ENCODE measurements around the gene UBLCP1. TPM values are rescaled to one million over a fixed set of nuclear protein-coding genes. Genes with fewer than 3 reads are reported as not detected.
"Not testable (repeated sequence)": the region's sequence is repeated elsewhere in the genome, so short reads cannot be mapped to it uniquely, and the experiment has no call there.

Gene UBLCP1
- total RNA-seq, 1 experiment from 2014 or later = 44.0 TPM

DNA sequence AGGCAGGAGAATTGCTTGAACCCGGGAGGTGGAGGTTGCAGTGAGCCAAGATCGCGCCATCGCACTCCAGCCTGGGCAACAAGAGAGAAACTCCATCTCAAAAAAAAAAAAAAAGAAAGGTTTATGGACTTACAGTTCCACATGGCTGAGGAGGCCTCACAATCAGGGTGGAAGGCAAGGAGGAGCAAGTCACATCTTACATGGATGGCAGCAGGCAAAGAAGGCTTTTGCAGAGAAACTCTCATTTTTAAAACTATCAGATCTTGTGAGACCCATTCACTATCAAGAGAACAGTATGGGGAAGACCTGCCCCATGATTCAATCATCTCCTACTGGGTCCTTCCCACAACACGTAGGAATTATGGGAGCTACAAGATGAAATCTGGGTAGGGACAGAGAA, 34.2 kb downstream of the UBLCP1 start:
- in situ Hi-C loops (cut with HindIII; ENCODE audit: low pct_unique_long_range_greater_than_20kb, low sequenced_read_pairs) = not testable (repeated sequence)

DNA sequence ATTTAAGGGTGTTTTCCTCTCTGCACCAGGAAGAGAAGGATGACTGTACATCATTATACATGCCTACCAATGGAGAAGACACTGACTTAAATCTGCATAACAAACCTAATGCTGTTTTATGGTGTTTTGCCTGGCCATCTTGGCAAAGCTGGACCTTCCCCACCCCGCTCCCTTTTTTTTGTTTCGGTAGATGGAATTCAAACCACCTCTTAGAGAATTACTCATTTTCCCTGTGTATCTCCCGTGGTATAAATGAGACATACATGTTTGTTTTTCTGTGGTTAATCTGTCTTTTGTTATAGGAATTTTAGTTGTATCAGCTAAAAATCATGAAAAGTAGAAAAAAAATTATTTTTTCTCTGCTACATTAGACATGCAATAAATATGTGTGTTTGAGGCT, 38.4 kb downstream of the UBLCP1 start:
- DNase-seq (ENCODE audit: low read depth, low spot score) = no peak
- in situ Hi-C loops (cut with HindIII; ENCODE audit: low pct_unique_long_range_greater_than_20kb, low sequenced_read_pairs) = no loop called here

More for the DNA sequence above, 34.2 kb downstream of the UBLCP1 start:
- DNase-seq (ENCODE audit: low read depth, low spot score) = not testable (repeated sequence)

DNA sequence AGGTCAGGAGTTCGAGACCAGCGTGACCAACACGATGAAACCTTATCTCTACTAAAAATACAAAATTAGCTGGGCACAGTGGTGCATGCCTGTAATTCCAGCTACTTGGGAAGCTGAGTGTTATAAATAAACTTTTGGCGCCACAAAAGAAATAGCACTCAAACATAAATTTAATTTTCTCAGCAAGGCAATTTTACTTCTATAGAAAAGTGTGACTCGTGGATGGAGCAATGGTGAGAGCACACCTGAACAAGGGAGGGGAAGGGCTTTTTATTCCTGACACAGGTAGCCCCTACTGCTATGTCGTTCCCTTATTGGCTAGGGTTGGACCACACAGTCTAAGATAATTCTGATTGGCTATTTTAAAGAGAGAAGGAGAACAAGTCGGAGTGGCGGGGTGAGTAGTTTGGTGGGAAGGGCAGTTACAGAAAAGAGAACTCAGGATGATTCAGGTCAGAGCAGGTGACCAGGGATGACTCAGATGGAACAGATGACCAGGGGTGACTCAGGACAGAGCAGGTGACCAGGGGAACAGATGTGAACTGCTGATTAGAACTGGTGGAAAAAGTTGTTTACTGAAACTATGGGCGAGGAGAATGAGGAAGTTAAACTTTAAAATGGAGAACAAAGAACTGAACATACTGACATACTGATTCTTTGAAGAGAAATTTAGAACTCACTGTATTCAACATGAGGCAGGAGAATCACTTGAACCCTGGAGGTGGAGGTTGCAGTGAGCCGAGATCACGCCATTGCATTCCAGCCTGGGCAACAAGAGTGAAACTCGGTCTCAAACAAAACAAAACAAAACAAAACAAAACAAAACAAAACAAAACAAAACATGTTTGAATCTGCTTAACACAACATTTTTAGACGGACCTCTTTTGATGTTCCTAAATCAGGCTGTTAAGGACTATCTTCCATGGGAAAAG, 39.1 kb downstream of the UBLCP1 start:
- in situ Hi-C loops (cut with HindIII; ENCODE audit: low pct_unique_long_range_greater_than_20kb, low sequenced_read_pairs); DNase-seq (ENCODE audit: low read depth, low spot score): not testable (repeated sequence)

DNA sequence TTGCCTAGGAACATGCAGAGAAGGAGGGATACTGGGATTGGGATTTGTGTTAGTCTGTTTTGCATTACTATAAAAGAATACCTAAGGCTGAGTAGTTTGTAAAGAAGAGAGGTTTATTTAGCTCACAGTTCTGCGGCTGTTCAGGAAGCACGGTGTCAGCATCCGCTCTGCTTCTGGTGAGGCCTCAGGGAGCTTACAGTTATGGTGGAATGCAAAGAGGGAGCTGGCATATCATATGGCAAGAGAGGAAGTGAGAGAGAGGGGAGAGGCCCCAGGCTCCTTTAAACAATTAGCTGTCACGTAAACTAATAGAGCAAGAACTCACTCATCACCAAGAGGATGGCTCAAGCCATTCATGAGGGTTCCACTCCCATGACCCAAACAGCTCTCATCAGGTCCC, 40.2 kb downstream of the UBLCP1 start:
- in situ Hi-C loops (cut with HindIII; ENCODE audit: low pct_unique_long_range_greater_than_20kb, low sequenced_read_pairs) = no loop called here
- no peak for DNase-seq (ENCODE audit: low read depth, low spot score)

DNA sequence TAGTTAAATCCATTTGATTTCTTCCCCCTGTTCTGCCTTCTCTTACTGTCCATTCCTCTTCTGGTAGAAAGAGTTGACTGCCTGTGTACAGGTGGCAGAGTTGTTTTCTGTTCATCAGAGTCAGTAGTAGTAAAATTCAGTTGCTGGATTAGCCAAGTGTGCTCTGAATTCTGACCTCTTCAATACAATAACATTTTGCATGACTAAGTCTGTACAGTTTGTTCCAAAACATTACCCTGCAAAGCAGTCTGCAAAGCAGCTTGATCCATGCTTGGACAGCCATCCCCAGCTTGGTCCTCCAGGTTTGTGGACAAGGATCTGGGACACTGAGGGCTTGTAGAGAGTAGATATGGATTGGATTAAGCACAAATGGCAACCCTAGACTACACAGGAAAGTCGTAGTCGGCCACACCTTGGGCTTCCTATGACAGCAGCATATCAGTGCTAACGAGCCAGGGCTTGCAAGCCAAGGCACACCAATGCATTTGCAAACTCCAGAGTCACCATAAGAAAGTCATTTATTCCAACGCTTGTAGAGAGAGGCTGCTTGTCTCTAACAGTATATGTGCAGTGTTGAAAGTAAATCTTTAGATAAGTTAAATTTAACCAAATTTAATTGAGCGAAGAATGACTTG, 42.0 kb downstream of the UBLCP1 start:
- in situ Hi-C loops (cut with HindIII; ENCODE audit: low pct_unique_long_range_greater_than_20kb, low sequenced_read_pairs) = no loop called here
- no peak for DNase-seq (ENCODE audit: low read depth, low spot score)

DNA sequence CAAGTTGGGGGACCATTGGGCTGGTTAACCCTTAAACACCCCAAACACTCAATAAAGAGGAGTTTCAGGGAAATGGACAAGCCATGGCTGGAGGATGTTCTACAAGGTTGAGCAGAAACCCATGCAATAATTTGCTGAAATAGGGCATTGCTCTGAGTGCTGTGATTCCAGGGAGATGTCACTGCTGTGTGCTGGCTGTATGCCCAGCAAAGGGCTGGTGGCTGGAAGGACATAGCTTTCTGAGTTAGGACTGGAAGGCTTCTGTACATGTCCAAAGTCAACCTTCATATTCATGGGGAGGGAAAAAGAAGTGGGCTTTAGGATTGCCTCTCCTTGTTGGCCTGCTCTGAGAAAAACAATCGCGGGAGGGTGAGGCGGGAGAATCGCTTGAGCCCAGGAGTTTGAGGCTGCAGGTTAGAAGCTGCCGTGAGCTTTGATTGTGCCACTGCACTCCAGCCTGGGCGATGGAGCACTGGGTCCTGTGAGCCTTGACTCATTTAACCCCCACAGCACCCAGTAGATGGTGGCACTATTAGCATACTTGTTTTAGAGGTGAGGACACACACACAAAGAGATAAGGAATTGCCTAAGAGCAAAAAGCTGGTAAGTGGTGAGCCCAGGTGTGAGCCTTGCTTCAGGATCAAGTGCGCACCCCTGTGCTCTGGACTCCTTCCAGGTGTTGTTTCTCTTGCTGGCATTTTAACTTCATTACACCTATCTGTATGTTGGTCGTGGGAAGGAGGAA, 46.8 kb downstream of the UBLCP1 start:
- in situ Hi-C loops (cut with HindIII; ENCODE audit: low pct_unique_long_range_greater_than_20kb, low sequenced_read_pairs) = no loop called here
- no peak for DNase-seq (ENCODE audit: low read depth, low spot score)

DNA sequence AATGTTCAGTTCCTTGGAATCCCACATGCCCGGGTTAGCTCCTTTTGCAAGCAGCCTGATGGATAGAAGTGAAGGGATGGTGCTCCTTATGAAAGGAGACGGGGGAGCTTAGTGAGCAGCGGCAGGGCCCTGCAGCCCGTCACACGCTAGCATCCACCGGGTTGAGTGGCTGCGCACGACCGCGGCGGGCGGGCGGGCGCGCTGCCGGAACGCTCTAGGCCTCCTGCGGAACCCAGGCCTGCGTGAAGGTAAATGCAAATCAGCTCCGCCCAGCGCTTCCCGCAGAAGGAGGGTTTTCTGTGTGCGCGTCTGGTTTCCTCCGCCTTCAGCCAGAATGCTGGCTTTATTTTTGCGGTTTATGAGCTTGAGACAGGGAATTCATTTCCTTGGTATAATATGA, 47.4 kb downstream of the UBLCP1 start:
- in situ Hi-C loops (cut with HindIII; ENCODE audit: low pct_unique_long_range_greater_than_20kb, low sequenced_read_pairs) = no loop called here
- no peak for DNase-seq (ENCODE audit: low read depth, low spot score)

DNA sequence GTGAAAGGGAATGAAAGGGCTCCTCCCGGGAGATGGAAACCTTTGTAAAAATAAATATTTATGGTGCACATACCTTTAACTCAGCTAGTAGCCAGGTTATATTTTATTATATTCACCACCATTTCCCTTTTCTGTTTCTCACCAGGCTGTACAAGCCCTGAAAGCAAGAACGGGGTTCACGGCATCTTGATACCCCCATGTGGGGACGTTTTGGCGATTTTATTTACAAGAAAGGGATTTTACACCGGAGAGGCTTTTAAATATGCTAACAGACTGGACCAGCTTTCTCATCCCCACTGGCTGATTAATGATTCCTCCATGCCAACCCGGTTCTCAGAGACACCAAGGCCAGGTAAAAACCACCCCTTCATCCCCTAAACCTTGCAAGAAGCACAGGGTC, 48.0 kb downstream of the UBLCP1 start:
- in situ Hi-C loops (cut with HindIII; ENCODE audit: low pct_unique_long_range_greater_than_20kb, low sequenced_read_pairs) = no loop called here
- no peak for DNase-seq (ENCODE audit: low read depth, low spot score)

DNA sequence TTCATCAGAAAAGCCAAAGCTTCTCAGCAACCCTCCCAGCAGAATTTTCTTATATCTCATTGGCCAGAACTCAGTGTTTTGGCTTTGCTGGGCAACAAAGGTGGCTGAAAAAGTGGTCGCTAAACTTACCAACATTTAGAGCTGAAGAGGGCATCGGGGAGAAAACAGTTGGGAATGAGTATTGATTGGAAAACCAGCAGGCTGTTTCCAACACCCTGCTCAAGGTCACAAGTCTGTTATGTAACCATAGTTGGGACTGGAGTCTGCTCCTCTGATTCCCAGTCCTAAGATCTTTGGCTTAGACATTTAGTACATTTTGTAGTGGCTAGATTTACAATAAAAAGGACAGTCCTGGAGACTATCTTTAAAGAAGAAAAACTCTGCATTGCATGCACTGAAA, 50.1 kb downstream of the UBLCP1 start:
- in situ Hi-C loops (cut with HindIII; ENCODE audit: low pct_unique_long_range_greater_than_20kb, low sequenced_read_pairs) = no loop called here
- DNase-seq (ENCODE audit: low read depth, low spot score) = no peak

DNA sequence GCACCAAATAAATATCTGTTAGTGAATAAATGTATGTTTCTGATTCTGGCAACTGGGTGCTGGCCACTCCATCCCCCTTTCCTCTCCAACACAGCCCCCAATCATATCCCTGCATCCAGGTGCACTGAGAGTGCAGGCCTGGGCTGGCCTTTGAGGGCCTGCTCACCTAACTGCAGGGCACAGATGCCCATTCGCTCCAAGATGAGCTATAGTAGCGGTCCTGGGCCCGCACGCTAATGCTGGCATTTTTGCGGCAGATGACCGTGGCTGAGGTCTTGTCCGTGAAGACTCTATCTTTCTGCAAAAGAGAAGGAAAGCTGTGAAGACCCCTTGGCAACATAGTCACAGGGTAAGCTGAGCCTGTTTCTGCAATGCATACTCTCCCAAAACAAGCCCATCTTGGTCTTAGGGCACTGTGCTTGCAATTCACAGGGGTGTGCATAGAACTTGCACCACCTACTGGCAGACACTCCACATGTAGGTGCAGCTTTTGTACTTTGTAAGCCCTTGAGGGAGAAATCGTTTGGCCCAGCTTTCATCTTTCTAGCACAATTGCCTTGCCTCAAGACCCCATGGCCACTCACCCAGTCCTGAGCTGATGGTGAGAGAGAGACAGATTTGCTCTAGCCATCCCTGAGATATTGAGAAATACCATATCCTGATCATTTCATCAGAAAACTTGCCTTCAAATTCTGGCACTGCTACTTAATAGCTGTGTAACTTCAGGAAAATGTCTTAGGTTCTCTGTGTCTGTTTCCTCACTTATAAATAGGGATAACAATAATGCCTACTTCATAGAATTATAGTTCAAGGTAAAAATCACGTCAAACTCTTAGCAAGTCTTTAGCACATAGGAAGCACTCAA, 53.7 kb downstream of the UBLCP1 start:
- peak; percentile 70 for DNase-seq (ENCODE audit: low read depth, low spot score)
- in situ Hi-C loops (cut with HindIII; ENCODE audit: low pct_unique_long_range_greater_than_20kb, low sequenced_read_pairs) = no loop called here

DNA sequence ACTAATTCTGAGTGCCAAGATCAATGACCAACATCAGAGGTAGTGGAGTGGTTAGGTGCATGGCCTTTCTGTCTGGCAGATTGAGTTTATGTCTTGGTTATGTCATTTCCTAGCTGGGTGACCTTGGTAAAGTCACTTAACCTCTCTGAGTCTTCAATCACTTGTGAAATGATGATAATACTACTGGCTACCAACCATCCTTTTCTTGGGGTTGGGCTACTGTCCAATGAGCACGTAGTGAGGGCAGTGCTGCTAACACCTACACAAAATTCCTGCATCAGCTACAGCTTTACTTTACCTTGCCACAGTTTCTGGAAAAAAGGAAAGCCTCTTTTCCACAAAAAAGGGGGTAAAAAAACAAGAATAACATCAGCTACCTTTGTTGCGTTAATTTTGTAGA, 54.8 kb downstream of the UBLCP1 start:
- no peak for DNase-seq (ENCODE audit: low read depth, low spot score)
- in situ Hi-C loops (cut with HindIII; ENCODE audit: low pct_unique_long_range_greater_than_20kb, low sequenced_read_pairs) = no loop called here

DNA sequence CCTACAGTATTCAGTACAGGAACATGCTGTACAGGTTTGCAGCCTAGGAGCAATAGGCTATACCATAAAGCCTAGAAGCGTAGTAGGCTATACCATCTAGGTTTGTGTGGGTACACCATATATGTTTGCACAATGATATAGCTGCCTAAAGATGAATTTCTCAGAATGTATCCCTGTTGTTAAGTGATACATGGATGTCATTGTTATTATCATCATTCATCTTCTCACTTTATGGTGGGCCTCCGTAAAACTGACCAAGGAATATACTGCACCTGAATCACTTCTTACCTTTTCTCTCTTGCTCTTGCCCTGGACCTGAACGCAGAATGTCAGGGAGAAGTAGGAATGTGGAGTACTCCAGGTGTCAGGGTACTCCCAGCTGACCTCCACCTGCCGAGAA, 55.4 kb downstream of the UBLCP1 start:
- in situ Hi-C loops (cut with HindIII; ENCODE audit: low pct_unique_long_range_greater_than_20kb, low sequenced_read_pairs) = no loop called here
- DNase-seq (ENCODE audit: low read depth, low spot score) = no peak

DNA sequence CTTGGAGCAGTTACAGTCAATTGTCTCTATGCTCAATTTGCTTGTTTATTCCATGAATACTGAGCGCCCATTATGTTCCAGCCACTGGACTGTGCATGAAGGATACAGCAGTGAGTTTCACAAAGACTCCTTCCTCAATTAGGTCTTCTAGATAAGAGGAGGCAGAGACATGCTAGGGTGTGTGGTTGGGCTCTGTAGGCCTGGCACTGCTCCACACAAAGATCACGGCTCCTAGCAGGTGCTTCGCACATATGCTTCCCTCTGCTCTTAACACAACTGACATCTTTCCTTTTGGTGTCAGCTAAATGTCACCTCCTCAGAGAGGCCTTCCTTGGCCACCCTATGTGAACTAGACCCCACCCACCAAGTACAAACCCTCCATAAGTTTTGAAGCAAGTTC, 56.3 kb downstream of the UBLCP1 start:
- in situ Hi-C loops (cut with HindIII; ENCODE audit: low pct_unique_long_range_greater_than_20kb, low sequenced_read_pairs) = no loop called here
- DNase-seq (ENCODE audit: low read depth, low spot score) = no peak

DNA sequence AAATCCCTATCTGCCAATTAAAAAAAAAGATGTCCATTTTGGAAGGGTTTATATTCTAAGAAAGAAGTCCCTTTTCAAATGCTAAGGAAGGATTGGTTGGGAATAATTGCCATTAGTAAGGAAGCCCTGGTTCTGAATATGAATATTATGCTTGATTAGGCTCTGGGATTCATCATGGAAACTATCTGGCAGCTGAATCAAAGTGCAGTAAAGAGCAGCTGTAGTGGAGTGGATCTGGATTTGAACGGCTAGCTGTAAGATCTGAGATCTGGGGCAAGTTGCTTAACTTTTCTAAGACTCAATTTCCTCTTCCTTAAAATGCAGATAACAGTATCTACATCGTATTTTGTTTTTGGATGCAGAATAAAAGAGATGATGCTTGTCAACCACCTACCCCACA, 56.7 kb downstream of the UBLCP1 start:
- in situ Hi-C loops (cut with HindIII; ENCODE audit: low pct_unique_long_range_greater_than_20kb, low sequenced_read_pairs) = no loop called here
- DNase-seq (ENCODE audit: low read depth, low spot score) = no peak

DNA sequence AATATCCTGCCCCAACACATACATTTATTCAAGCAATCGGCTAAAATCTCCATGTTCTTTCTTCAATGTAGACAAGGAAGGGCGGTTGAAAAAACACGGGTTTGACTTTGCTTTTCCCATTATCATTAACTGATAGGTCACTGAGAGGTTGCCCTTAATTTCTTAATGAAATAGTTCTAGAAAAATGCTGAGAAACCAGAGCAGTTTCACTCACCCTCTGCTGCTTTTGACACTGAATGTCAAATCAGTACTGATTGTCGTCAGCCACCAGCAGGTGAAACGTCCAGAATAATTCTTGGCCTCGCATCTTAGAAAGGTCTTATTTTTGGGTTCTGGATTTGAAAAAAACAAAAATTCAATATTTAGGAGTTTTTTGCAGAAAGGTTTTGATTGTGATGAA, 59.1 kb downstream of the UBLCP1 start:
- no peak for DNase-seq (ENCODE audit: low read depth, low spot score)
- in situ Hi-C loops (cut with HindIII; ENCODE audit: low pct_unique_long_range_greater_than_20kb, low sequenced_read_pairs) = no loop called here

DNA sequence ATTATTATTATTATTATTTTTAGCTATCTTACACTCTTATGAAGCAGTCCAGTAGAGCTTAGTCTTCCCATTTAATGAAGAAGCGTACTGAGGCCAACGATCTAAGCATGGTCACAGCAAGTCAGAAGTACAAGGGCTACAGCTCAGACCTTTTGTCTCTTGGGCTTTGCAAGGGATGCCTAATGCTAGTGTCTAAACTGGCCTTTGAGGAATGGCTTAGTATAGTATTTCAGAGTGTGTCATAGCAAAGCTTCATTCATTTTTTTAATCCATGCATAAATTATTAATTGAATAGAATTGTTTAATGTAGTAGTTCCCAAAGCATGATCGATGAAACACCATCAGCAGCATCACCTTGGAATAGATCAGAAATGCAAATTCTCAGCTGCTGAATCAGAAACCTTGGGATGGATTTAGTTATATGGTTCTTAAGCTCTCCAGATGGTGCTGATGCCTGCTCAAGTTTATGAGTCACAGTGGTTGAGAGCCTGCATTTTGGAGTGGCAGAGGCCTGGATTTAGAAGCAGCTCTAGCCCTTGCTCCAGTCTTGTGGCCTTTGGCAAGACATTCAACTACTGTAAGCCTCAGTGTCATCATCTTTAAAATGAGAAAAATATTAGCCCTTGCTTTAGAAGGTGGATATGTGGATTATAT, 61.1 kb downstream of the UBLCP1 start:
- in situ Hi-C loops (cut with HindIII; ENCODE audit: low pct_unique_long_range_greater_than_20kb, low sequenced_read_pairs) = no loop called here
- DNase-seq (ENCODE audit: low read depth, low spot score) = no peak

DNA sequence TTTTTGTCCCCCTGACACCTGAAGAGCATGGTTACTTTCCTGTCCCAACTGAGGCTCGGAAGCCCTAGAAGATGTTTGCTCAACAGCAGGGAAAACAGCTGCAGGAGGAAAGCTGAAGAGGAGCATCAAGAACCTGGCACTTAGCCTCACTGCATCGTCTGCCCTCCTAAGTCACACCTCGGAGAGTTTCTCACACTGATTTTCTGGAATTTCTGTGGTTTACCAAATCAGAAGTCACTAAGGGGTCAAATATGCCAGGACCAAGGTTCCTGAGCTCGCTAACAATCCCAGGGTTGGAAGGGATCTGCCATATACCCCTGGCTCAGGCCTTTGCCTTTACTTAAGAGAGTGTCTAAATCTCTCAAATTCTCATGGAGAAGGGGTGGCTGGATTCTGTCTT, 61.9 kb downstream of the UBLCP1 start:
- no peak for DNase-seq (ENCODE audit: low read depth, low spot score)
- in situ Hi-C loops (cut with HindIII; ENCODE audit: low pct_unique_long_range_greater_than_20kb, low sequenced_read_pairs) = no loop called here
